GM12878 (cell line): ENCODE measurements around the gene UBASH3B. TPM values are rescaled to one million over a fixed set of nuclear protein-coding genes. Genes with fewer than 3 reads are reported as not detected.

Source experiments
- ATAC-seq: fragments of 200-7000 bp; cut with Tn5 transposase; 3 replicates; pipeline ENCODE4 v1.9.1; 2020; ENCODE audit warnings: mild to moderate bottlenecking, moderate library complexity
- BruUV-seq: library from RNA; stranded (reverse); fragments of 400-500 nt; replicated peaks from 2 replicates; lab custom pipeline; 2021; lab: Mats Ljungman, UMichigan
- CTCF ChIA-PET: fragments of 300-600 bp; sonication (Branson Sonifier 250); formaldehyde crosslinking; extraction: SDS; loops from one replicate; lab custom pipeline; 2021; ENCODE audit warnings: inconsistent platforms; lab: Yijun Ruan, JAX
- POLR2A ChIA-PET: fragments of 350-600 bp; formaldehyde crosslinking; extraction: SDS; loops from one replicate; lab custom pipeline; 2021; ENCODE audit warnings: inconsistent platforms; lab: Charles Lee
- RAD21 ChIA-PET: fragments of 300-600 bp; sonication (Branson Sonifier 250); formaldehyde crosslinking; loops from one replicate; lab custom pipeline; 2023; ENCODE audit warnings: antibody characterized with exemption; ENCODE audit not compliant: unreplicated experiment; lab: Charles Lee
- SMC1A ChIA-PET: fragments of 300-600 bp; sonication (Branson Sonifier 250); formaldehyde crosslinking; loops from one replicate; lab custom pipeline; 2023; ENCODE audit not compliant: unreplicated experiment, uncharacterized antibody; lab: Charles Lee
- DNase-seq: peaks from one replicate; pipeline ENCODE4 v3.0.0-alpha.2; 2011; ENCODE audit warnings: low read depth, low spot score
- FAIRE-seq: peaks from 3 replicates; lab custom pipeline; 2011; peaks lifted over from hg19 to GRCh38; lab: Jason Lieb, UNC
- H2AFZ ChIP-seq: 2 replicates; pipeline ENCODE4 v1.6.0; 2011; ENCODE audit warnings: low read depth, low read length, control low read depth; ENCODE audit not compliant: control insufficient read depth
- H3K27ac ChIP-seq: 2 replicates; pipeline ENCODE4 v1.5.1; 2011; ENCODE audit warnings: control low read depth; ENCODE audit not compliant: control insufficient read depth, insufficient read depth
- H3K27me3 ChIP-seq, 2 experiments: replicated peaks in 1 of 2; 2 replicates each; pipeline versions ENCODE4 v1.6.0 to v1.6.1; 2011; ENCODE audit warnings: low read length in 1 of 2; ENCODE audit not compliant: control insufficient read depth in 2 of 2, insufficient read depth in 2 of 2
- H3K36me3 ChIP-seq, 2 experiments: 2 replicates each; pipeline ENCODE4 v1.5.1; 2011; ENCODE audit warnings: low read length in 1 of 2; ENCODE audit not compliant: control insufficient read depth in 2 of 2, insufficient read depth in 2 of 2
- H3K4me1 ChIP-seq: 2 replicates; pipeline ENCODE4 v1.6.1; 2011; ENCODE audit warnings: mild to moderate bottlenecking, low read length, moderate library complexity, mixed read lengths; ENCODE audit not compliant: control insufficient read depth, insufficient read depth
- H3K4me2 ChIP-seq: 2 replicates; pipeline ENCODE4 v1.6.0; 2011; ENCODE audit warnings: control low read depth; ENCODE audit not compliant: control insufficient read depth, insufficient read depth
- H3K4me3 ChIP-seq: fragments of 200-600 bp; sonication (generic); 2 replicates; pipeline ENCODE4 v1.5.1; 2016
- H3K79me2 ChIP-seq: 2 replicates; pipeline ENCODE4 v1.6.0; 2011; ENCODE audit warnings: low read length; ENCODE audit not compliant: control insufficient read depth, insufficient read depth
- H3K9ac ChIP-seq: 2 replicates; pipeline ENCODE4 v1.8.0; 2011; ENCODE audit warnings: low read length, control low read depth, mixed read lengths; ENCODE audit not compliant: control insufficient read depth, insufficient read depth
- H3K9me3 ChIP-seq: replicated peaks from 3 replicates; pipeline ENCODE4 v1.5.1; 2011; ENCODE audit warnings: mild to moderate bottlenecking, low read length; ENCODE audit not compliant: control insufficient read depth, insufficient read depth
- H4K20me1 ChIP-seq: 2 replicates; pipeline ENCODE4 v1.6.0; 2011; ENCODE audit not compliant: control insufficient read depth, insufficient read depth
- ASH2L ChIP-seq: fragments of 300-600, 200-600 bp; sonication (generic); IDR thresholded peaks from 2 replicates; pipeline ENCODE4 v1.6.1; 2017; ENCODE audit warnings: low read depth, mild to moderate bottlenecking, borderline replicate concordance
- ATF7 ChIP-seq: fragments of 450-650 bp; IDR thresholded peaks from 2 replicates; pipeline ENCODE4 v1.6.1; 2016; ENCODE audit warnings: low read depth, mild to moderate bottlenecking
- BACH1 ChIP-seq: fragments of 450-650 bp; IDR thresholded peaks from 2 replicates; pipeline ENCODE4 v1.6.1; 2017; ENCODE audit warnings: mild to moderate bottlenecking, borderline replicate concordance
- CHD4 ChIP-seq: fragments of 200-600 bp; sonication (generic); IDR thresholded peaks from 2 replicates; pipeline ENCODE4 v1.6.1; 2016; ENCODE audit warnings: mild to moderate bottlenecking
- GATAD2B ChIP-seq: fragments of 450-650 bp; conservative IDR thresholded peaks from 2 replicates; pipeline ENCODE4 v1.6.1; 2017; ENCODE audit warnings: low read depth, mild to moderate bottlenecking, moderate library complexity
- HDAC2 ChIP-seq: fragments of 200-600 bp; sonication (generic); IDR thresholded peaks from 2 replicates; pipeline ENCODE4 v1.6.1; 2017
- IRF4 ChIP-seq: IDR thresholded peaks from 2 replicates; pipeline ENCODE4 v1.6.1; 2011; ENCODE audit warnings: low read depth, low read length
- KLF5 ChIP-seq: fragments of 450-650 bp; IDR thresholded peaks from 2 replicates; pipeline ENCODE4 v1.6.1; 2014; ENCODE audit warnings: mild to moderate bottlenecking; ENCODE audit not compliant: partially characterized antibody
- NR2C1 ChIP-seq: fragments of 450-650 bp; IDR thresholded peaks from 2 replicates; pipeline ENCODE4 v1.6.1; 2017; ENCODE audit warnings: antibody characterized with exemption, mild to moderate bottlenecking, moderate library complexity
- RB1 ChIP-seq: fragments of 450-650 bp; formaldehyde crosslinking; IDR thresholded peaks from 2 replicates; pipeline ENCODE4 v1.6.1; 2017; ENCODE audit warnings: mild to moderate bottlenecking, borderline replicate concordance
- SMAD5 ChIP-seq: IDR thresholded peaks from 2 replicates; pipeline ENCODE4 v1.6.1; 2016; ENCODE audit warnings: antibody characterized with exemption, low read depth
- TCF3 ChIP-seq: IDR thresholded peaks from 2 replicates; pipeline ENCODE4 v1.6.1; 2012; ENCODE audit warnings: low read depth, mild to moderate bottlenecking, low read length, borderline replicate concordance; ENCODE audit not compliant: insufficient read depth
- WGBS: methylation state at CpG from one replicate; pipeline ENCODE4 v1.1.6; 2016; ENCODE audit warnings: low lambda C conversion rate; ENCODE audit not compliant: insufficient replicate concordance, insufficient coverage; ENCODE audit errors: missing lambda C conversion rate; 5-methylcytosine and 5-hydroxymethylcytosine counted together
- in situ Hi-C: fragments of 300-500 bp; cut with MboI; formaldehyde crosslinking; loops from 9 replicates; pipeline ENCODE4 v1.14.3; 2018; ENCODE audit warnings: mixed read lengths
- intact Hi-C: fragments of 100-400 bp; cut with micrococcal nuclease; formaldehyde crosslinking; loops from one replicate; pipeline ENCODE4 v1.14.2; 2022; ENCODE audit not compliant: unreplicated experiment
- polyA plus RNA-seq, 11 experiments: library from polyadenylated mRNA; depleted of rRNA in 4 of 11; unstranded in 6 of 11; stranded (reverse) in 5 of 11; fragments of >200 nt; fragmentation: Nextera tagmentation in 4 of 11; fragmentation: Illumina TruSeq in 1 of 11; extraction: Ambion mirVana in 4 of 11; extraction: Trizol in 1 of 11; gene quantifications; 1 replicate in 1 of 11; 2 replicates in 10 of 11; pipeline versions ENCODE4 v1.2.1 to v1.2.3, GENCODE V29; 2011 to 2016; ENCODE audit warnings: inconsistent platforms in 2 of 11, missing spikeins in 2 of 11, low read depth in 1 of 11
- total RNA-seq, 4 experiments: library from RNA; depleted of rRNA in 3 of 4; stranded (reverse); fragments of >200 nt in 3 of 4; fragmentation: Illumina TruSeq in 1 of 4; extraction: Trizol in 1 of 4; gene quantifications; 2 replicates each; pipeline versions ENCODE4 v1.2.1 to v1.2.3, GENCODE V29; 2013 to 2021
- TF ChIP-seq, protein P1 (sequence below): fragments of 450-650 bp; IDR thresholded peaks from 2 replicates; pipeline ENCODE4 v1.6.1; 2017; ENCODE audit warnings: mild to moderate bottlenecking, moderate library complexity
- TF ChIP-seq, protein P2 (sequence below): IDR thresholded peaks from 2 replicates; pipeline ENCODE4 v1.6.1; 2011; ENCODE audit warnings: borderline replicate concordance, low read depth, mild to moderate bottlenecking, moderate library complexity, mixed read lengths, low read length; ENCODE audit not compliant: insufficient read depth; ENCODE audit errors: extremely low read length
- TF ChIP-seq, protein P3 (sequence below): fragments of 450-650 bp; IDR thresholded peaks from 2 replicates; pipeline ENCODE4 v1.6.1; 2018; ENCODE audit warnings: mild to moderate bottlenecking, low read depth, moderate library complexity; ENCODE audit not compliant: partially characterized antibody

The UBASH3B gene
- total and polyA plus RNA-seq, 10 of the 15 experiments (the other 5 are each of a cell fraction or from before 2014, with no cell fraction given), result 0.18 to 3.3 (median 0.57) TPM

DNA sequence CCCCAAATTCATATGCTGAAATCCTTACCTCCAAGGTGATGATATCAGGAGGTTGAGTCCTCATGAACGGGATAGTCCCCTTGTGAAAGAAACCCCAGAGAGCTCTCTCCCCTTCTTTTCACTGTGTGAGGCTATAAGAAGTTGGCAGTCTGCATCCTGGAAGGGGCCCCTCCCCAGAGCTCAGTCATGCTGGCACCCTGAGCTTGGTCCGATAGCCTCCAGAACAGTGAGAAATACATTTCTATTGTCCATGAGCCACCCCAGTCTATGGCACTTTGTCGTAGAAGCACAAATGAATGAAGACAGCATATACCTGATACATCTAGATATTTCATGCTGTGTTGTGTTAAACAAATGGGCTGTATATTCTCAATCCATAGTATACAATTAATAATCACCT is 101.7 kb downstream of the UBASH3B start:
- Histone ChIP-seq H3K9me3 (no peaks in the 10 kb centered on the region), H3K36me3 (no peaks in the 10 kb centered on the region), H3K4me1 (0 out of 2 replicates have a peak, but pooled peaks cover 3% of the 10 kb centered on the region), H2AFZ (no peak overlapping the region), H3K79me2 (no peaks in the 10 kb centered on the region), H3K27me3 (no peaks in the 10 kb centered on the region; a peak in 2 of 4 replicates), H4K20me1 (no peaks in the 10 kb centered on the region), H3K27ac (no peak overlapping the region), H3K4me3 (no peak overlapping the region), H3K4me2 (no peak overlapping the region), H3K9ac (no peak overlapping the region)
- ChIA-PET POLR2A (no interaction called here), RAD21 (interaction anchor here (0.5 to 1.3 kb wide), 2 partner anchors 12 to 25 kb away, joined by 3 read pairs; no protein-coding TSS in a partner anchor), SMC1A (interaction anchor here (1.4 to 3.4 kb wide), 4 partner anchors 12 to 177 kb away, joined by 3 to 12 read pairs (median 8); no protein-coding TSS in a partner anchor), CTCF (interaction anchor here (1.3 to 5.0 kb wide), 9 partner anchors 14 to 300 kb away, joined by 3 to 45 read pairs (median 6); no protein-coding TSS in a partner anchor)
- no peak for DNase-seq
- WGBS, result 58% methylated on average over 3 of the region's 3 CpGs
- intact Hi-C loops (no loop called here), in situ Hi-C loops (no loop called here)
- no peak for FAIRE-seq
- no peak for ATAC-seq
- BruUV-seq, result no TSS peak
- TF ChIP-seq GATAD2B, result no peak
- no peak for TF ChIP-seq CHD4
- TF ChIP-seq SMAD5, result no peak
- no peak for TF ChIP-seq ATF7
- TF ChIP-seq KLF5, result no peak
- TF ChIP-seq NR2C1, result no peak
- TF ChIP-seq RB1, result no peak
- TF ChIP-seq, protein P1, sequence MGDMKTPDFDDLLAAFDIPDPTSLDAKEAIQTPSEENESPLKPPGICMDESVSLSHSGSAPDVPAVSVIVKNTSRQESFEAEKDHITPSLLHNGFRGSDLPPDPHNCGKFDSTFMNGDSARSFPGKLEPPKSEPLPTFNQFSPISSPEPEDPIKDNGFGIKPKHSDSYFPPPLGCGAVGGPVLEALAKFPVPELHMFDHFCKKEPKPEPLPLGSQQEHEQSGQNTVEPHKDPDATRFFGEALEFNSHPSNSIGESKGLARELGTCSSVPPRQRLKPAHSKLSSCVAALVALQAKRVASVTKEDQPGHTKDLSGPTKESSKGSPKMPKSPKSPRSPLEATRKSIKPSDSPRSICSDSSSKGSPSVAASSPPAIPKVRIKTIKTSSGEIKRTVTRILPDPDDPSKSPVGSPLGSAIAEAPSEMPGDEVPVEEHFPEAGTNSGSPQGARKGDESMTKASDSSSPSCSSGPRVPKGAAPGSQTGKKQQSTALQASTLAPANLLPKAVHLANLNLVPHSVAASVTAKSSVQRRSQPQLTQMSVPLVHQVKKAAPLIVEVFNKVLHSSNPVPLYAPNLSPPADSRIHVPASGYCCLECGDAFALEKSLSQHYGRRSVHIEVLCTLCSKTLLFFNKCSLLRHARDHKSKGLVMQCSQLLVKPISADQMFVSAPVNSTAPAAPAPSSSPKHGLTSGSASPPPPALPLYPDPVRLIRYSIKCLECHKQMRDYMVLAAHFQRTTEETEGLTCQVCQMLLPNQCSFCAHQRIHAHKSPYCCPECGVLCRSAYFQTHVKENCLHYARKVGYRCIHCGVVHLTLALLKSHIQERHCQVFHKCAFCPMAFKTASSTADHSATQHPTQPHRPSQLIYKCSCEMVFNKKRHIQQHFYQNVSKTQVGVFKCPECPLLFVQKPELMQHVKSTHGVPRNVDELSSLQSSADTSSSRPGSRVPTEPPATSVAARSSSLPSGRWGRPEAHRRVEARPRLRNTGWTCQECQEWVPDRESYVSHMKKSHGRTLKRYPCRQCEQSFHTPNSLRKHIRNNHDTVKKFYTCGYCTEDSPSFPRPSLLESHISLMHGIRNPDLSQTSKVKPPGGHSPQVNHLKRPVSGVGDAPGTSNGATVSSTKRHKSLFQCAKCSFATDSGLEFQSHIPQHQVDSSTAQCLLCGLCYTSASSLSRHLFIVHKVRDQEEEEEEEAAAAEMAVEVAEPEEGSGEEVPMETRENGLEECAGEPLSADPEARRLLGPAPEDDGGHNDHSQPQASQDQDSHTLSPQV, result no peak
- no peak for TF ChIP-seq BACH1
- no peak for TF ChIP-seq HDAC2
- TF ChIP-seq, protein P2, sequence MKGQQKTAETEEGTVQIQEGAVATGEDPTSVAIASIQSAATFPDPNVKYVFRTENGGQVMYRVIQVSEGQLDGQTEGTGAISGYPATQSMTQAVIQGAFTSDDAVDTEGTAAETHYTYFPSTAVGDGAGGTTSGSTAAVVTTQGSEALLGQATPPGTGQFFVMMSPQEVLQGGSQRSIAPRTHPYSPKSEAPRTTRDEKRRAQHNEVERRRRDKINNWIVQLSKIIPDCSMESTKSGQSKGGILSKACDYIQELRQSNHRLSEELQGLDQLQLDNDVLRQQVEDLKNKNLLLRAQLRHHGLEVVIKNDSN, result no peak
- no peak for TF ChIP-seq ASH2L
- TF ChIP-seq, protein P3, sequence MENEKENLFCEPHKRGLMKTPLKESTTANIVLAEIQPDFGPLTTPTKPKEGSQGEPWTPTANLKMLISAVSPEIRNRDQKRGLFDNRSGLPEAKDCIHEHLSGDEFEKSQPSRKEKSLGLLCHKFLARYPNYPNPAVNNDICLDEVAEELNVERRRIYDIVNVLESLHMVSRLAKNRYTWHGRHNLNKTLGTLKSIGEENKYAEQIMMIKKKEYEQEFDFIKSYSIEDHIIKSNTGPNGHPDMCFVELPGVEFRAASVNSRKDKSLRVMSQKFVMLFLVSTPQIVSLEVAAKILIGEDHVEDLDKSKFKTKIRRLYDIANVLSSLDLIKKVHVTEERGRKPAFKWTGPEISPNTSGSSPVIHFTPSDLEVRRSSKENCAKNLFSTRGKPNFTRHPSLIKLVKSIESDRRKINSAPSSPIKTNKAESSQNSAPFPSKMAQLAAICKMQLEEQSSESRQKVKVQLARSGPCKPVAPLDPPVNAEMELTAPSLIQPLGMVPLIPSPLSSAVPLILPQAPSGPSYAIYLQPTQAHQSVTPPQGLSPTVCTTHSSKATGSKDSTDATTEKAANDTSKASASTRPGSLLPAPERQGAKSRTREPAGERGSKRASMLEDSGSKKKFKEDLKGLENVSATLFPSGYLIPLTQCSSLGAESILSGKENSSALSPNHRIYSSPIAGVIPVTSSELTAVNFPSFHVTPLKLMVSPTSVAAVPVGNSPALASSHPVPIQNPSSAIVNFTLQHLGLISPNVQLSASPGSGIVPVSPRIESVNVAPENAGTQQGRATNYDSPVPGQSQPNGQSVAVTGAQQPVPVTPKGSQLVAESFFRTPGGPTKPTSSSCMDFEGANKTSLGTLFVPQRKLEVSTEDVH, result no peak
- no peak for TF ChIP-seq TCF3
- TF ChIP-seq IRF4, result no peak
